ENCODE data around the gene DIP2A. TPM values are rescaled to one million over a fixed set of nuclear protein-coding genes. Genes with fewer than 3 reads are reported as not detected.

DIP2A gene
- total RNA-seq, 2 experiments from 2014 or later: 61.2 to 66.1 TPM

DNA sequence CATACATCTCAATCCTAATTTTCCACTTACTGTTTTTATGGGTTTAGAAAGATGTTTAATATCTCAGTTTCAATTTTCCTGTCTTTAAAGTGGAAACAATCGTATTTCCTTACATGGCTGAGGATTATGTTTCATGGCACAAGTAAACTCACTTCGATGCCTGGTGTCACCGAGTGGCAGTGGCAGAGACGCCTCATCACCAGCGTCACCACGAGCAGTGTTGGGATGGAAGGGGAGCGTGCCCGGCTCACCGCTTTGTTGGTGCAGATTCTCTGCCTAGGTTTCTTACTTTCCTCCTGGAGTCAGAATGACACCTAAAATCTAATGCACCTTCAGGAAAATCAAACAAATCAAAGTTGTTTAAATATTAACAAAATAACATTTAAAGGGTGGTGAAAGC lies 48.2 kb upstream of the DIP2A start:
- CTCF ChIA-PET: no interaction called here
- H3K36me3 ChIP-seq (ENCODE audit: insufficient read depth, low read length): peaks cover 26% of the 10 kb centered on the region

DNA sequence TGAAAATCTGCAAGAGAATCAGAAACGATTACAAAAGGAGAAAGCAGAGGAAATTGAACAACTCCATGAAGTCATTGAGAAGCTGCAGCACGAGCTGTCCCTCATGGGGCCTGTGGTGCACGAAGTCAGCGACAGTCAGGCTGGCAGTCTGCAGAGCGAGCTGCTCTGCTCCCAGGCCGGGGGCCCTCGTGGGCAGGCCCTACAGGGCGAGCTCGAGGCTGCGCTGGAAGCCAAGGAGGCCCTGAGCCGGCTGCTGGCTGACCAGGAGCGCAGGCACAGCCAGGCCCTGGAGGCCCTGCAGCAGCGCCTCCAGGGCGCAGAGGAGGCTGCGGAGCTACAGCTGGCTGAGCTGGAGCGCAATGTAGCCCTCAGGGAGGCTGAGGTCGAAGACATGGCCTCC lies 47.5 kb upstream of the DIP2A start:
- POLR2A ChIA-PET: no interaction called here
- DNase-seq (no peak), ATAC-seq (ENCODE audit: poor library complexity) (no peak)
- intact Hi-C loops (cut with DNase I, micrococcal nuclease): no loop called here
- no peak overlapping the region for H3K4me3 Mint-ChIP-seq
- Histone ChIP-seq H3K27me3 (ENCODE audit: control insufficient read depth in 1 of 2, insufficient read depth in 2 of 2, low read length in 2 of 2) (no peaks in the 10 kb centered on the region), H3K36me3 (ENCODE audit: insufficient read depth, low read length) (peaks cover 26% of the 10 kb centered on the region), H3K9me3 (ENCODE audit: control insufficient read depth in 1 of 2, insufficient read depth in 1 of 2, low read length in 2 of 2) (no peaks in the 10 kb centered on the region), H3K4me1 (ENCODE audit: insufficient read depth, low read length) (no peaks in the 10 kb centered on the region), H3K27ac (ENCODE audit: low read depth in 1 of 2, low read length in 2 of 2) (no peak overlapping the region), H3K4me3 (ENCODE audit: low read length) (no peak overlapping the region)
- CTCF ChIA-PET: no interaction called here
- H3K4me1 Mint-ChIP-seq (ENCODE audit: low read depth): no peaks in the 10 kb centered on the region
- TF ChIP-seq CTCF (IDR thresholded peaks at IDR 0.05): no peak
- no peak overlapping the region for H3K27ac Mint-ChIP-seq
- H3K9me3 Mint-ChIP-seq: no peaks in the 10 kb centered on the region
- H3K27me3 Mint-ChIP-seq: no peaks in the 10 kb centered on the region
- H3K36me3 Mint-ChIP-seq (ENCODE audit: low read depth): peaks cover 48% of the 10 kb centered on the region

More for the DNA sequence above, 48.2 kb upstream of the DIP2A start:
- Mint-ChIP-seq H3K27me3 (no peaks in the 10 kb centered on the region), H3K36me3 (ENCODE audit: low read depth) (peaks cover 44% of the 10 kb centered on the region), H3K4me3 (no peak overlapping the region), H3K9me3 (no peaks in the 10 kb centered on the region), H3K27ac (no peak overlapping the region), H3K4me1 (ENCODE audit: low read depth) (no peaks in the 10 kb centered on the region)
- ATAC-seq (ENCODE audit: poor library complexity): no peak
- intact Hi-C loops (cut with DNase I, micrococcal nuclease): no loop called here
- H3K4me3 ChIP-seq (ENCODE audit: low read length): no peak overlapping the region
- POLR2A ChIA-PET: no interaction called here
- no peak overlapping the region for H3K27ac ChIP-seq (ENCODE audit: low read depth in 1 of 2, low read length in 2 of 2)
- no peaks in the 10 kb centered on the region for H3K27me3 ChIP-seq (ENCODE audit: control insufficient read depth in 1 of 2, insufficient read depth in 2 of 2, low read length in 2 of 2)
- TF ChIP-seq CTCF (IDR thresholded peaks at IDR 0.05): no peak
- no peaks in the 10 kb centered on the region for H3K9me3 ChIP-seq (ENCODE audit: control insufficient read depth in 1 of 2, insufficient read depth in 1 of 2, low read length in 2 of 2)
- H3K4me1 ChIP-seq (ENCODE audit: insufficient read depth, low read length): no peaks in the 10 kb centered on the region
- DNase-seq: no peak

DNA sequence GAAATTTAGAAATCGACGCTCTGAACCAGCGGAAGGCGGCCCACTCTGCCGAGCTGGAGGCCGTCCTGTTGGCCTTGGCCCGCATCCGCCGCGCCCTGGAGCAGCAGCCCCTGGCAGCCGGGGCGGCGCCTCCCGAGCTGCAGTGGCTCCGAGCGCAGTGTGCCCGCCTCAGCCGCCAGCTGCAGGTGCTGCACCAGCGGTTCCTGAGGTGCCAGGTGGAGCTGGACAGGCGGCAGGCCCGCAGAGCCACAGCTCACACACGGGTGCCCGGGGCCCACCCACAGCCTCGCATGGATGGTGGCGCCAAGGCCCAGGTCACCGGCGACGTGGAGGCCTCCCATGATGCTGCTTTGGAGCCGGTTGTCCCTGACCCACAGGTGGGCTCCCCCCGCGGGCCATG lies 47.0 kb upstream of the DIP2A start:
- DNase-seq: no peak
- CTCF ChIA-PET: no interaction called here
- POLR2A ChIA-PET: interaction anchor here (0.8 kb wide), 1 partner anchor 9 kb away, joined by 3 read pairs; no protein-coding TSS in a partner anchor
- no peak for TF ChIP-seq CTCF (IDR thresholded peaks at IDR 0.05)
- ATAC-seq (ENCODE audit: poor library complexity): no peak
- Histone ChIP-seq H3K27ac (ENCODE audit: low read depth in 1 of 2, low read length in 2 of 2) (no peak overlapping the region), H3K4me3 (ENCODE audit: low read length) (no peak overlapping the region), H3K36me3 (ENCODE audit: insufficient read depth, low read length) (peaks cover 29% of the 10 kb centered on the region), H3K9me3 (ENCODE audit: control insufficient read depth in 1 of 2, insufficient read depth in 1 of 2, low read length in 2 of 2) (no peaks in the 10 kb centered on the region), H3K27me3 (ENCODE audit: control insufficient read depth in 1 of 2, insufficient read depth in 2 of 2, low read length in 2 of 2) (no peaks in the 10 kb centered on the region), H3K4me1 (ENCODE audit: insufficient read depth, low read length) (no peaks in the 10 kb centered on the region)
- Mint-ChIP-seq H3K9me3 (no peaks in the 10 kb centered on the region), H3K36me3 (ENCODE audit: low read depth) (peaks cover 46% of the 10 kb centered on the region), H3K27ac (no peak overlapping the region), H3K4me1 (ENCODE audit: low read depth) (no peaks in the 10 kb centered on the region), H3K4me3 (no peak overlapping the region), H3K27me3 (no peaks in the 10 kb centered on the region)
- intact Hi-C loops (cut with DNase I, micrococcal nuclease): no loop called here
